A549 treated with dexamethasone at 1 μM for 4 hours (cell line): ENCODE measurements around the gene PHAX. TPM values are rescaled to one million over a fixed set of nuclear protein-coding genes. Genes with fewer than 3 reads are reported as not detected.

Experiments
- total RNA-seq: library from RNA; stranded (reverse); fragments of 200-300 nt; extraction: Qiagen RNA extraction; gene quantifications from 5 replicates; pipeline ENCODE4 v1.2.3, GENCODE V29; 2022

PHAX gene, protein sequence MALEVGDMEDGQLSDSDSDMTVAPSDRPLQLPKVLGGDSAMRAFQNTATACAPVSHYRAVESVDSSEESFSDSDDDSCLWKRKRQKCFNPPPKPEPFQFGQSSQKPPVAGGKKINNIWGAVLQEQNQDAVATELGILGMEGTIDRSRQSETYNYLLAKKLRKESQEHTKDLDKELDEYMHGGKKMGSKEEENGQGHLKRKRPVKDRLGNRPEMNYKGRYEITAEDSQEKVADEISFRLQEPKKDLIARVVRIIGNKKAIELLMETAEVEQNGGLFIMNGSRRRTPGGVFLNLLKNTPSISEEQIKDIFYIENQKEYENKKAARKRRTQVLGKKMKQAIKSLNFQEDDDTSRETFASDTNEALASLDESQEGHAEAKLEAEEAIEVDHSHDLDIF
- 54.9 to 61.7 TPM (median 59.6 TPM) in 5 replicates for total RNA-seq

DNA sequence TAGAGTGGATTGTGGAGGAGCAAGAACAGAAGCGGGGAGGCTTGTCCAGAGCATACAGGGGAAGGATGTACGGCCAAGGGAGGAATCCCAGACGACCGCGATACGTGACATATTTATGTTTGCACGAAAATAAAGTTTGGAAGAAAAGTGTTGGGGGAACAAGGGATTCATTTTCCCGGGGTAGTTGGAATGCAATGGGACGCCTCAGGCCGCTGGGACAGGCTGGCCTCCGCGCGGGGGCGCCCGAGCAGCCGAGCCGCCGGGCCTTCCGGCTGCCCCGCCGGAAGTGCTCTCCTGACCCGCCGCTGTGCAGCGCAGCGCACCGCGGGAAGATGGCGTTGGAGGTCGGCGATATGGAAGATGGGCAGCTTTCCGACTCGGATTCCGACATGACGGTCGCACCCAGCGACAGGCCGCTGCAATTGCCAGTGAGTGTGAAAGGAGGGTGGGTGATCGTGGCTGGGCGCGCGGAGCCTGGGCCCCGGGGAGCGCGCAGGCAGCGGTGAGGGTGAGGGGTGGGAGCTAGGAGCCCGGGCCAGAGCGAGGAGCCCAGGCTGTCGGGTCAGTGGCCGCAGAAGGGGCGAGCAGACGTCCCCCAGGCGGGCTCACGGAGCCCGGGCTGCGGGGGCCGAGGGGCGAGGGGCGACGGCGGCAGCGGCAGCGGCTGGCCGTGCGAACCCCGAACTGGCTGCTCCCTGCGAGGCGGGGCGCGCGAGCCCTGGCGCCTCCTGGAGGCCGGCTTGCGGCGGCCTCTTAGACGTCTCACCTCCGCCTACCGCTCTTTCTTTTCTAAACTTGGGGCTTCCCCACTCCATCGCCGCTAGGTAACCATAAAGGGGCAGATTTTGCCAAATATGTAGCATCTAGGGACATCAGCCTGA lies at the start of gene PHAX:
PHAX (plus strand) TSS at position 317 of the 881 bp plus-strand sequence; CDS start at position 333, 16 bp downstream.

DNA sequence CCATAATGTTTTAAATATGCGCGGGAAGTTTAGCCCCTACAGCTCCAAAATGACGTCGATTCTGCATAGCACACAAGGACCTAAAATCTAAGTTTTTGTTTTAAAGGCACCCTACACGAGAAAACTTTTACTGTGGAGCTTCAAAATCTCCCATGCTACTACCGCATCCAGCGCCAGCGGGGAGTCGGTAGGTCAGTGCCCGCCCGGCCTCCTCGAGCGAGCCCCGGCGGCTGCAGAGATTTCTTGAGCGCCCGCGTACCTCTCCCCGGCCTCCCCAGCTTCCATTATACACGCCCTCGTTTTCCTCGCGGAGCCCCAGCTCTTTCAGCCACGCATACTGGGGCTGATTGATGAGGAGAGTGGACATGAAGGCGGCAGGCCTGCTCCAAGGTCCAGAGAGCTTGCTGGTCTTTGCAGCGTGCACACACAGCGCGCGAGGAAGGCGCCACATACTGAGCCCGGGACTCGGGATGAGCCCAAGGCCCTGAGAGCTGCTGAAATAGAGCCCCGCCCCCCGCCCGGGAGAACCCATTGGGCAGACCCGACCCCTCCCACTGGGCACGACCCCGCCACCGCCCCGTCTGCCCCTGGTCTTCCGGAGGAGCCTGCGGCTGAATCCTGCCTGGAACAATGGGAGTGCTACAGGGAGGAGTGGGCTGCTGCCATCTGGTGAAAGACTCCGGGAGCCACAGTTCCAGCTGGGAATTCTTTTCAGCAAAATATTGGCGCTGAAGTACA lies 5.8 kb upstream of the PHAX start, which contains the start of gene ALDH7A1:
ALDH7A1 (minus strand) TSS at position 472 of the 738 bp plus-strand sequence; CDS start at position 451, 21 bp downstream.

Other genes with a start within 250 kb of the PHAX start
- 1.1 to 1.8 TPM (median 1.3 TPM) in 5 replicates for gene GRAMD2B, start 177.5 kb upstream of the PHAX start, total RNA-seq
- gene ALDH7A1, start 5.7 kb upstream of the PHAX start, total RNA-seq: 71.9 to 78.4 TPM (median 74.8 TPM) in 5 replicates
- gene LMNB1, start 176.2 kb downstream of the PHAX start, total RNA-seq: 61.1 to 70.9 TPM (median 66.2 TPM) in 5 replicates